OCI-LY3 (cell line): ENCODE results near the gene PAMR1.

Experiments used
- H2AFZ ChIP-seq: fragments of 200-600, 300-600 bp; shearing (Covaris generic); 2 replicates; pipeline ENCODE4 v1.6.0; 2014; ENCODE audit warnings: antibody characterized with exemption, low read depth, low read length
- H3K27ac ChIP-seq: fragments of 200-600, 300-600 bp; sonication (generic); 2 replicates; pipeline ENCODE4 v1.5.1; 2014; ENCODE audit warnings: mild to moderate bottlenecking, low read length, moderate library complexity, mixed read lengths
- H3K27me3 ChIP-seq: fragments of 200-600, 300-600 bp; sonication (generic); 2 replicates; pipeline ENCODE4 v1.6.1; 2014; ENCODE audit warnings: low read depth, low read length, mixed read lengths
- H3K36me3 ChIP-seq: fragments of 200-600, 300-600 bp; sonication (generic); replicated peaks from 2 replicates; pipeline ENCODE3; 2014; ENCODE audit warnings: low read depth, low read length, mixed read lengths
- H3K4me1 ChIP-seq: fragments of 300-600, 200-600 bp; sonication (generic); 2 replicates; pipeline ENCODE4 v1.6.1; 2014; ENCODE audit warnings: low read length, mixed read lengths
- H3K4me2 ChIP-seq: fragments of 200-600, 300-600 bp; sonication (generic); 2 replicates; pipeline ENCODE4 v1.6.1; 2014; ENCODE audit warnings: low read length, mixed read lengths
- H3K4me3 ChIP-seq: fragments of 300-600, 200-600 bp; sonication (generic); 2 replicates; pipeline ENCODE4 v1.5.1; 2014; ENCODE audit warnings: antibody characterized with exemption, mild to moderate bottlenecking, low read length, moderate library complexity
- H3K79me2 ChIP-seq: fragments of 300-600, 200-600 bp; shearing (Covaris generic); 2 replicates; pipeline ENCODE4 v1.6.1; 2014; ENCODE audit warnings: mild to moderate bottlenecking, low read length, mixed read lengths
- H3K9ac ChIP-seq: fragments of 300-600, 200-600 bp; shearing (Covaris generic); 2 replicates; pipeline ENCODE4 v1.6.0; 2014; ENCODE audit warnings: mild to moderate bottlenecking, low read length, moderate library complexity
- H3K9me3 ChIP-seq: fragments of 200-600, 300-600 bp; shearing (Covaris generic); 2 replicates; pipeline ENCODE4 v1.6.1; 2014; ENCODE audit warnings: low read length, mixed read lengths; ENCODE audit not compliant: insufficient read depth
- H4K20me1 ChIP-seq: fragments of 200-600, 300-600 bp; sonication (generic); 2 replicates; pipeline ENCODE4 v1.6.1; 2016; ENCODE audit warnings: low read length, mixed read lengths; ENCODE audit not compliant: insufficient read depth
- EZH2phosphoT487 ChIP-seq: fragments of 200-600 bp; shearing (Covaris generic); IDR thresholded peaks from 2 replicates; pipeline ENCODE4 v1.6.1; 2018; ENCODE audit warnings: antibody characterized with exemption, mixed run types, low read depth
- TF ChIP-seq, protein P1 (sequence below): fragments of 200-600, 300-600 bp; sonication (generic); IDR thresholded peaks from 2 replicates; pipeline ENCODE4 v1.5.1; 2014; ENCODE audit warnings: antibody characterized with exemption, low read length, low read depth

PAMR1 gene

DNA sequence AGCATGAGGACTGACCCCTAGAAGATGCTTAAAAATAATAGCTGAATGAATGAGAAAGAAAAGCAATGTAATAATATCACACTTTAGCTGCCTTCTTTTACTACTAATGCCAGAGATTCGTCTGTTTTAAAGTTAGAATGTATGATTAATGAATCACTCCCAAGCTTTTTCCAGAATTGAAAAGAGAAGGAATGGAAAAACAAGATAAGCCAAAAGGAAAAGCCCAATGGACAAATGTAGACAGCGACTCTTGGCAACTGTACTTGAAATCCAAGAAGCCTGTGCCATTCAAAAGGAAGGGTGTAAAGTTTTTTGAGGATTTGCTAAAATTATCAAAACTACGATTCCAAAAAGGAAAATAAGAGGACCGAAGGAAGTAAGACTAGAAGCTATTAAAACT is 40.8 kb upstream of the PAMR1 start:
- no peak overlapping the region for H3K9ac ChIP-seq
- no peak overlapping the region for H3K4me3 ChIP-seq
- H3K79me2 ChIP-seq, result no peaks in the 10 kb centered on the region
- no peaks in the 10 kb centered on the region for H3K36me3 ChIP-seq
- H3K9me3 ChIP-seq, result no peaks in the 10 kb centered on the region
- TF ChIP-seq EZH2phosphoT487, result no peak
- TF ChIP-seq, protein P1, sequence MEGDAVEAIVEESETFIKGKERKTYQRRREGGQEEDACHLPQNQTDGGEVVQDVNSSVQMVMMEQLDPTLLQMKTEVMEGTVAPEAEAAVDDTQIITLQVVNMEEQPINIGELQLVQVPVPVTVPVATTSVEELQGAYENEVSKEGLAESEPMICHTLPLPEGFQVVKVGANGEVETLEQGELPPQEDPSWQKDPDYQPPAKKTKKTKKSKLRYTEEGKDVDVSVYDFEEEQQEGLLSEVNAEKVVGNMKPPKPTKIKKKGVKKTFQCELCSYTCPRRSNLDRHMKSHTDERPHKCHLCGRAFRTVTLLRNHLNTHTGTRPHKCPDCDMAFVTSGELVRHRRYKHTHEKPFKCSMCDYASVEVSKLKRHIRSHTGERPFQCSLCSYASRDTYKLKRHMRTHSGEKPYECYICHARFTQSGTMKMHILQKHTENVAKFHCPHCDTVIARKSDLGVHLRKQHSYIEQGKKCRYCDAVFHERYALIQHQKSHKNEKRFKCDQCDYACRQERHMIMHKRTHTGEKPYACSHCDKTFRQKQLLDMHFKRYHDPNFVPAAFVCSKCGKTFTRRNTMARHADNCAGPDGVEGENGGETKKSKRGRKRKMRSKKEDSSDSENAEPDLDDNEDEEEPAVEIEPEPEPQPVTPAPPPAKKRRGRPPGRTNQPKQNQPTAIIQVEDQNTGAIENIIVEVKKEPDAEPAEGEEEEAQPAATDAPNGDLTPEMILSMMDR, result no peak
- no peak overlapping the region for H2AFZ ChIP-seq
- H3K27ac ChIP-seq, result no peak overlapping the region
- H3K27me3 ChIP-seq, result peaks cover 39% of the 10 kb centered on the region
- no peaks in the 10 kb centered on the region for H4K20me1 ChIP-seq
- no peaks in the 10 kb centered on the region for H3K4me1 ChIP-seq
- no peak overlapping the region for H3K4me2 ChIP-seq

- H3K4me2 ChIP-seq, result no peak overlapping the region
- H3K27ac ChIP-seq, result no peak overlapping the region
- H3K9ac ChIP-seq, result no peak overlapping the region
- H3K4me3 ChIP-seq, result no peak overlapping the region
- H3K9me3 ChIP-seq, result no peaks in the 10 kb centered on the region
- H2AFZ ChIP-seq, result no peak overlapping the region
- no peaks in the 10 kb centered on the region for H3K79me2 ChIP-seq
- H3K36me3 ChIP-seq, result no peaks in the 10 kb centered on the region
- H4K20me1 ChIP-seq, result no peaks in the 10 kb centered on the region
- H3K4me1 ChIP-seq, result no peaks in the 10 kb centered on the region
- peaks cover 42% of the 10 kb centered on the region for H3K27me3 ChIP-seq
- no peak for TF ChIP-seq EZH2phosphoT487
- TF ChIP-seq, protein P1, result no peak
Observed at GRCh38 chr11:35564245-35564595, 38.8 kb upstream of the PAMR1 start.

GRCh38 chr11:35563484-35564244 is 38.2 kb upstream of the PAMR1 start:
- Histone ChIP-seq H3K27ac (no peak overlapping the region), H3K79me2 (no peaks in the 10 kb centered on the region), H3K36me3 (no peaks in the 10 kb centered on the region), H3K4me1 (no peaks in the 10 kb centered on the region), H4K20me1 (no peaks in the 10 kb centered on the region), H2AFZ (no peak overlapping the region), H3K27me3 (peaks cover 37% of the 10 kb centered on the region), H3K4me3 (no peak overlapping the region), H3K9ac (no peak overlapping the region), H3K9me3 (no peaks in the 10 kb centered on the region), H3K4me2 (no peak overlapping the region)
- TF ChIP-seq, protein P1, result no peak

DNA sequence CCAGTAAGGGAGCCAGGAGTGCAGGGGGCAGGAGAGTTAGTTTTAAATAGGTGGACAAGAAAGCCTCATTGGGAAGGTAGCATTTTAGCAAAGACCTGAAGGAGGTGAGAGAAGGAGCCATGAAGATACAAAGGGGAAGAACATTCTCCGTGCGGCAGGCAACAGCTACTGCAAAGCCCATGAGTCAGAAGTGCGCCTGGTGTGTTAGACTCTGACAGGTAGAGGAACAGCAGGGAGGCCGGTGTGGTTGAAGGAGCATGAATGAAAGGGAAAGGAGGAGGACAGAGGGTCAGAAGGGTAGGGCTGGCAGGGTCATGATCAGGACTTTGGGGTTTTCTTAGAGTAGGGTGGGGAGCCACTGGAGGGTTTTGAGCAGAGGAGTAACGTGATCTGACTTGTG is 34.5 kb upstream of the PAMR1 start:
- no peak overlapping the region for H3K4me2 ChIP-seq
- TF ChIP-seq, protein P1, result no peak
- TF ChIP-seq EZH2phosphoT487, result no peak
- H3K27ac ChIP-seq, result no peak overlapping the region
- H3K9me3 ChIP-seq, result no peaks in the 10 kb centered on the region
- H3K27me3 ChIP-seq, result peaks cover 52% of the 10 kb centered on the region
- H3K9ac ChIP-seq, result no peak overlapping the region
- no peaks in the 10 kb centered on the region for H4K20me1 ChIP-seq
- H3K4me3 ChIP-seq, result no peak overlapping the region
- H2AFZ ChIP-seq, result no peak overlapping the region
- no peaks in the 10 kb centered on the region for H3K79me2 ChIP-seq
- no peaks in the 10 kb centered on the region for H3K36me3 ChIP-seq
- H3K4me1 ChIP-seq, result no peaks in the 10 kb centered on the region
